ENCODE measurements around the gene TRAF4. TPM values are rescaled to one million over a fixed set of nuclear protein-coding genes. Genes with fewer than 3 reads are reported as not detected.

The TRAF4 gene
- total and polyA plus RNA-seq, 9 of the 15 experiments (the other 6 are each of a cell fraction or from before 2014, with no cell fraction given) = 2.4 to 147 (median 72.4) TPM

- Histone ChIP-seq H3K4me3 (no peak overlapping the region), H3K4me2 (ENCODE audit: insufficient read depth, low read length) (no peak overlapping the region), H3K27me3 (ENCODE audit: control insufficient read depth in 2 of 2, insufficient read depth in 2 of 2, low read length in 2 of 2) (no peaks in the 10 kb centered on the region), H3K27ac (ENCODE audit: extremely low read depth, low read depth, low read length) (no peak overlapping the region), H2AFZ (ENCODE audit: low read depth, low read length) (no peak overlapping the region), H4K20me1 (replicated peaks; ENCODE audit: control insufficient read depth, insufficient read depth, low read length) (no peaks in the 10 kb centered on the region), H3K36me3 (ENCODE audit: control insufficient read depth, insufficient read depth, low read length) (peaks cover 38% of the 10 kb centered on the region), H3K9me3 (replicated peaks; ENCODE audit: control insufficient read depth, insufficient read depth, low read depth, low read length) (no peaks in the 10 kb centered on the region), H3K79me2 (ENCODE audit: control insufficient read depth, insufficient read depth, low read length) (peaks cover 61% of the 10 kb centered on the region), H3K9me1 (ENCODE audit: control insufficient read depth, insufficient read depth, low read length) (no peaks in the 10 kb centered on the region), H3K4me1 (replicated peaks in 1 of 2; ENCODE audit: control insufficient read depth in 2 of 2, insufficient read depth in 2 of 2, low read length in 2 of 2) (no peaks in the 10 kb centered on the region; a peak in 2 of 5 replicates), H3K9ac (ENCODE audit: insufficient read depth in 1 of 2, low read depth in 2 of 2, low read length in 2 of 2) (no peak overlapping the region)
- BruUV-seq (replicated peaks) = no TSS peak
- TF ChIP-seq PRPF4 (IDR thresholded peaks at IDR 0.05; ENCODE audit: insufficient read depth, low read depth, low read length, poor library complexity, severe bottlenecking) (no peak), TAF7 (tag; IDR thresholded peaks at IDR 0.05) (0 out of 2 replicates have a peak, but pooled peaks have one; percentile 26)
- in situ Hi-C loops (cut with MboI) = no loop called here
- 60% methylated on average over 1 of the region's 3 CpGs for WGBS (ENCODE audit: insufficient coverage, low coverage, missing lambda C conversion rate)
- CTCF ChIA-PET (ENCODE audit: low intra/inter-chr PET ratio) = no interaction called here
- intact Hi-C loops (cut with micrococcal nuclease) = no loop called here
- ATAC-seq (no peak), FAIRE-seq (no peak), DNase-seq (ENCODE audit: extremely low read depth in 1 of 4, low spot score in 3 of 4) (no peak)
- POLR2A ChIA-PET = interaction anchor here (0.7 kb wide), 1 partner anchor 14 kb away, joined by 4 read pairs; no protein-coding TSS in a partner anchor
Measured at GRCh38 chr17:28783161-28783560, 39.4 kb downstream of the TRAF4 start.

DNA sequence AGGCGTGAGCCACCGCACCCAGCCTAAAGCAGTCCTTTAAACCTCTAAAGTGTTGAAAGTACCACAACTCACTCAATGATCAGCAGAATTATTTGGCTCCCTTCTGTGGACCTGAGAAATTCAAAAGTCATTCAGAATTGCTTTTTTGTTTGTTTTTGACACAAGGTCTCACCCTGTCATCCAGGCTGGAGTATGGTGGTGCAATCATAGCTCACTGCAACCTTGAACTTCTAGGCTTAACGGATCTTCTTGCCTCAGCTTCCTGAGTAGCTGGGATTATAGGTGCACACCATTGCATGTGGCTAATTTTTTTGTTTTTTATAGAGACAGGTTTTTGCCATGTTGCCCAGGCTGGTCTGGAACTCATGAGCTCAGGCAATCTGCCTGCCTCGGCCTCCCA, 44.3 kb downstream of the TRAF4 start:
- Histone ChIP-seq H3K36me3 (ENCODE audit: control insufficient read depth, insufficient read depth, low read length) (peaks cover 39% of the 10 kb centered on the region), H3K9me3 (replicated peaks; ENCODE audit: control insufficient read depth, insufficient read depth, low read depth, low read length) (no peaks in the 10 kb centered on the region), H4K20me1 (replicated peaks; ENCODE audit: control insufficient read depth, insufficient read depth, low read length) (no peaks in the 10 kb centered on the region), H3K4me2 (ENCODE audit: insufficient read depth, low read length) (no peak overlapping the region), H3K9me1 (ENCODE audit: control insufficient read depth, insufficient read depth, low read length) (no peaks in the 10 kb centered on the region), H3K4me3 (no peak overlapping the region), H2AFZ (ENCODE audit: low read depth, low read length) (no peak overlapping the region), H3K79me2 (ENCODE audit: control insufficient read depth, insufficient read depth, low read length) (peaks cover 59% of the 10 kb centered on the region), H3K9ac (ENCODE audit: insufficient read depth in 1 of 2, low read depth in 2 of 2, low read length in 2 of 2) (no peak overlapping the region; a peak in 1 of 4 replicates), H3K27ac (ENCODE audit: extremely low read depth, low read depth, low read length) (no peak overlapping the region; the same call in 2 of the 3 replicates), H3K27me3 (ENCODE audit: control insufficient read depth in 2 of 2, insufficient read depth in 2 of 2, low read length in 2 of 2) (no peaks in the 10 kb centered on the region), H3K4me1 (replicated peaks in 1 of 2; ENCODE audit: control insufficient read depth in 2 of 2, insufficient read depth in 2 of 2, low read length in 2 of 2) (peaks cover 0 to 6% of the 10 kb centered on the region in 2 experiments; a peak in 4 of 5 replicates)
- BruUV-seq (replicated peaks) = no TSS peak
- intact Hi-C loops (cut with micrococcal nuclease) = no loop called here
- in situ Hi-C loops (cut with MboI) = no loop called here
- ChIA-PET CTCF (ENCODE audit: low intra/inter-chr PET ratio) (no interaction called here), POLR2A (interaction anchor here (1.0 to 1.1 kb wide), 2 partner anchors 34 to 109 kb away, joined by 3 read pairs; partner anchors contain the start of gene FLOT2)
- FAIRE-seq (no peak), DNase-seq (ENCODE audit: extremely low read depth in 1 of 4, low spot score in 3 of 4) (no peak), ATAC-seq (no peak)
- 84% methylated on average over 4 of the region's 4 CpGs for WGBS (ENCODE audit: insufficient coverage, low coverage, missing lambda C conversion rate)
- TF ChIP-seq MAZ (CRISPR knock-in tag; conservative IDR thresholded peaks at IDR 0.05 in 1 of 2, IDR thresholded peaks at IDR 0.05 in 1 of 2) (no peak), MCM3 (IDR thresholded peaks at IDR 0.05) (no peak), ZNF316 (IDR thresholded peaks at IDR 0.05) (no peak), RBM14 (IDR thresholded peaks at IDR 0.05; ENCODE audit: borderline replicate concordance, insufficient read depth, low read depth, low read length) (no peak), GATA2 (CRISPR knock-in tag; IDR thresholded peaks at IDR 0.05) (no peak), CEBPB (tag; IDR thresholded peaks at IDR 0.05) (no peak), NR3C1 (CRISPR knock-in tag; IDR thresholded peaks at IDR 0.05) (no peak), POLR2AphosphoS2 (IDR thresholded peaks at IDR 0.05; ENCODE audit: low read length) (no peak), ZNF644 (tag; IDR thresholded peaks at IDR 0.05; ENCODE audit: low read depth) (no peak), ASH1L (IDR thresholded peaks at IDR 0.05; ENCODE audit: borderline replicate concordance, low read depth, partially characterized antibody) (no peak), DNMT1 (IDR thresholded peaks at IDR 0.05) (no peak)
- TF ChIP-seq, protein P1, sequence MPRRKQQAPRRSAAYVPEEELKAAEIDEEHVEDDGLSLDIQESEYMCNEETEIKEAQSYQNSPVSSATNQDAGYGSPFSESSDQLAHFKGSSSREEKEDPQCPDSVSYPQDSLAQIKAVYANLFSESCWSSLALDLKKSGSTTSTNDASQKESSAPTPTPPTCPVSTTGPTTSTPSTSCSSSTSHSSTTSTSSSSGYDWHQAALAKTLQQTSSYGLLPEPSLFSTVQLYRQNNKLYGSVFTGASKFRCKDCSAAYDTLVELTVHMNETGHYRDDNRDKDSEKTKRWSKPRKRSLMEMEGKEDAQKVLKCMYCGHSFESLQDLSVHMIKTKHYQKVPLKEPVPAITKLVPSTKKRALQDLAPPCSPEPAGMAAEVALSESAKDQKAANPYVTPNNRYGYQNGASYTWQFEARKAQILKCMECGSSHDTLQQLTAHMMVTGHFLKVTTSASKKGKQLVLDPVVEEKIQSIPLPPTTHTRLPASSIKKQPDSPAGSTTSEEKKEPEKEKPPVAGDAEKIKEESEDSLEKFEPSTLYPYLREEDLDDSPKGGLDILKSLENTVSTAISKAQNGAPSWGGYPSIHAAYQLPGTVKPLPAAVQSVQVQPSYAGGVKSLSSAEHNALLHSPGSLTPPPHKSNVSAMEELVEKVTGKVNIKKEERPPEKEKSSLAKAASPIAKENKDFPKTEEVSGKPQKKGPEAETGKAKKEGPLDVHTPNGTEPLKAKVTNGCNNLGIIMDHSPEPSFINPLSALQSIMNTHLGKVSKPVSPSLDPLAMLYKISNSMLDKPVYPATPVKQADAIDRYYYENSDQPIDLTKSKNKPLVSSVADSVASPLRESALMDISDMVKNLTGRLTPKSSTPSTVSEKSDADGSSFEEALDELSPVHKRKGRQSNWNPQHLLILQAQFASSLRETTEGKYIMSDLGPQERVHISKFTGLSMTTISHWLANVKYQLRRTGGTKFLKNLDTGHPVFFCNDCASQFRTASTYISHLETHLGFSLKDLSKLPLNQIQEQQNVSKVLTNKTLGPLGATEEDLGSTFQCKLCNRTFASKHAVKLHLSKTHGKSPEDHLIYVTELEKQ (CRISPR knock-in tag; IDR thresholded peaks at IDR 0.05) = no peak

Data from K562 (cell line).